Stomach (tissue), 9 donors: ENCODE results near the gene MARCHF2. TPM values are rescaled to one million over a fixed set of nuclear protein-coding genes. Genes with fewer than 3 reads are reported as not detected.

Experiments used
- DNase-seq, 2 donors: peaks; one replicate each; pipeline versions ENCODE4 v3.0.0 to v3.0.0-alpha.2; 2013 to 2019
- H3K27ac ChIP-seq, 5 donors: fragments of 200-600 bp in 4 of 5; sonication (generic) in 4 of 5; one replicate each; pipeline ENCODE4 v1.5.1; 2013 to 2019; ENCODE audit warnings: mild to moderate bottlenecking in 1 of 5, moderate library complexity in 1 of 5
- H3K27me3 ChIP-seq, 3 donors: fragments of 200-600 bp; sonication (generic); one replicate each; pipeline ENCODE4 v1.5.1; 2017 to 2019; ENCODE audit warnings: mixed run types in 1 of 3
- H3K36me3 ChIP-seq, 4 donors: fragments of 200-600 bp; sonication (generic); 1 replicate in 3 of 4; 2 replicates in 1 of 4; pipeline ENCODE4 v1.5.1; 2016 to 2019
- H3K4me1 ChIP-seq, 4 donors: fragments of 200-600 bp; sonication (generic); one replicate each; pipeline ENCODE4 v1.5.1; 2016 to 2019
- H3K4me3 ChIP-seq, 4 donors: fragments of 200-600 bp; sonication (generic) in 3 of 4; one replicate each; pipeline ENCODE4 v1.5.1; 2016 to 2019; ENCODE audit warnings: mild to moderate bottlenecking in 1 of 4
- H3K9me3 ChIP-seq, 4 donors: fragments of 200-600 bp; sonication (generic); one replicate each; pipeline ENCODE4 v1.5.1; 2016 to 2019
- EP300 ChIP-seq: sonication (generic); formaldehyde crosslinking; IDR thresholded peaks from one replicate; pipeline ENCODE4 v1.6.1; 2017; ENCODE audit warnings: antibody characterized with exemption
- POLR2A ChIP-seq, 4 donors: fragments of 450-650 bp; IDR thresholded peaks; one replicate each; pipeline ENCODE4 v1.6.1; 2016; ENCODE audit warnings: antibody characterized with exemption in 4 of 4, control low read depth in 2 of 4, mild to moderate bottlenecking in 1 of 4, moderate library complexity in 1 of 4
- POLR2AphosphoS5 ChIP-seq, 3 donors: sonication (generic); formaldehyde crosslinking; IDR thresholded peaks; one replicate each; pipeline ENCODE4 v1.6.1; 2016; ENCODE audit warnings: antibody characterized with exemption in 3 of 3
- WGBS, 5 donors: extraction: QIAGEN DNeasy Blood & Tissue Kit in 3 of 5; methylation state at CpG; one replicate each; pipeline versions ENCODE4 v1.1.5 to v1.1.7; 2013 to 2018; 5-methylcytosine and 5-hydroxymethylcytosine counted together
- intact Hi-C: fragments of 100-400 bp; cut with DNase I; formaldehyde crosslinking; loops from one replicate; pipeline ENCODE4 v1.15.1; 2023; ENCODE audit warnings: low total_unique reads
- polyA plus RNA-seq, 3 donors: library from polyadenylated mRNA; stranded (reverse); fragments of 200-250 nt; gene quantifications; one replicate each; pipeline ENCODE4 v1.2.3, GENCODE V29; 2013
- total RNA-seq, 5 donors: library from RNA; depleted of rRNA; stranded (reverse); fragments of >200 nt; gene quantifications; one replicate each; pipeline versions ENCODE4 v1.1.0 to v1.2.3, GENCODE V29; 2014 to 2016
- TF ChIP-seq, protein P1 (sequence below), 7 experiments: fragments of 450-650 bp in 4 of 7; fragments of 200-600 bp in 3 of 7; sonication (generic) in 3 of 7; IDR thresholded peaks; one replicate each; pipeline ENCODE4 v1.5.1; 2016 to 2019; ENCODE audit warnings: antibody characterized with exemption in 7 of 7, control low read depth in 2 of 7, mild to moderate bottlenecking in 1 of 7
- donor health status: healthy with polysubstance abuse.
- donor health status: Bipolar disorder and iron deficiency.
- donor health status: healthy.

Gene MARCHF2
- total and polyA plus RNA-seq, 8 donors = 23.5 to 98.2 (median 35.8) TPM

DNA sequence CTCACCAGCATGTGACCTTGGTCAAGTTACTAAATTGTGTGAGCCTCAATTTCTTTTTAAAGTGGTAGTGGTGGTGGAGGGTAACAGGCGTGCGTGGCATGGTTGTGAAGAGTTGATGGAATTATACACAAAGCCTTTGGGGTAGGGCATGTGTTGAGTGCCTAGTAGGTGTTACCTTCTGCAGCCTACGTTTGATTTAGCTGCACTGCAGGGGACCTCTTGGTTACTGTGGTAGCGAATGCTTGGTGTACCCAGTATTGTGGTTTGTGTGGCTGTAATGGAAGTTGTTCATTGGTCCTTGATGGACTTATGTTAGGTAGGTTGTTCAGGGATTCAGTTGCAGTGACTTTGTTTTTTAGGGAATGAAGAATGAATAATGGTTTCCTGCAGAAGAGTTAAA lies 64.8 kb downstream of the MARCHF2 start:
- no peaks in the 10 kb centered on the region for H3K27me3 ChIP-seq
- TF ChIP-seq POLR2AphosphoS5 (IDR thresholded peaks at IDR 0.05) (no peak), POLR2A (IDR thresholded peaks at IDR 0.05) (no peak), EP300 (no peak)
- TF ChIP-seq, protein P1, sequence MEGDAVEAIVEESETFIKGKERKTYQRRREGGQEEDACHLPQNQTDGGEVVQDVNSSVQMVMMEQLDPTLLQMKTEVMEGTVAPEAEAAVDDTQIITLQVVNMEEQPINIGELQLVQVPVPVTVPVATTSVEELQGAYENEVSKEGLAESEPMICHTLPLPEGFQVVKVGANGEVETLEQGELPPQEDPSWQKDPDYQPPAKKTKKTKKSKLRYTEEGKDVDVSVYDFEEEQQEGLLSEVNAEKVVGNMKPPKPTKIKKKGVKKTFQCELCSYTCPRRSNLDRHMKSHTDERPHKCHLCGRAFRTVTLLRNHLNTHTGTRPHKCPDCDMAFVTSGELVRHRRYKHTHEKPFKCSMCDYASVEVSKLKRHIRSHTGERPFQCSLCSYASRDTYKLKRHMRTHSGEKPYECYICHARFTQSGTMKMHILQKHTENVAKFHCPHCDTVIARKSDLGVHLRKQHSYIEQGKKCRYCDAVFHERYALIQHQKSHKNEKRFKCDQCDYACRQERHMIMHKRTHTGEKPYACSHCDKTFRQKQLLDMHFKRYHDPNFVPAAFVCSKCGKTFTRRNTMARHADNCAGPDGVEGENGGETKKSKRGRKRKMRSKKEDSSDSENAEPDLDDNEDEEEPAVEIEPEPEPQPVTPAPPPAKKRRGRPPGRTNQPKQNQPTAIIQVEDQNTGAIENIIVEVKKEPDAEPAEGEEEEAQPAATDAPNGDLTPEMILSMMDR (IDR thresholded peaks at IDR 0.05) = no peak
- H3K9me3 ChIP-seq = no peaks in the 10 kb centered on the region
- no peak overlapping the region for H3K27ac ChIP-seq
- WGBS, 5 donors = 53 to 77% (median 70%) methylated on average over 4 of the region's 4 CpGs
- peaks cover 11 to 59% (median 37%) of the 10 kb centered on the region in 4 donors for H3K4me1 ChIP-seq
- DNase-seq = no peak
- intact Hi-C loops = no loop called here
- no peak overlapping the region for H3K4me3 ChIP-seq
- peaks cover 52 to 97% (median 92%) of the 10 kb centered on the region in 4 donors for H3K36me3 ChIP-seq

DNA sequence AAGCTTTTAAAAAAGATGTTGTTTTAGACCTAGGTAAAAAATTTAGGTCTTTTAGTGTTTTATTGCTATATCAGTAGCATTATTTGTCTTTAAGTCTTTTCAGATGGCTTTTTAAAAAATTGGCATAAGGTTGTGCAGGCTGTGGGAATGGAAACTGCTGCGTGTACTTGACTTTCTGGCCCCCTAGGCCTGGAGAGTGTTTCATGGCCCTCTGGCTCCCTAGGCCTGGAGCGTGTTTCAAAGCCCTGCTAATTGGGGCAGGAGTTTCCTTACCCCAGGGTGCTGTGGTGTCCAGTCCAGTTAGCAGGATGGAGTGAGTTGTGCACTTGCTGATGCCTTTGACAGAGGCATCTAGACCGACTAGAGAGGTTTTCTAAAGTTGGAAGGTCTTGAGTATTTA lies 65.5 kb downstream of the MARCHF2 start:
- TF ChIP-seq, protein P1 (IDR thresholded peaks at IDR 0.05) = no peak
- TF ChIP-seq POLR2AphosphoS5 (IDR thresholded peaks at IDR 0.05) = no peak
- no peak for TF ChIP-seq POLR2A (IDR thresholded peaks at IDR 0.05)
- no peak for TF ChIP-seq EP300

DNA sequence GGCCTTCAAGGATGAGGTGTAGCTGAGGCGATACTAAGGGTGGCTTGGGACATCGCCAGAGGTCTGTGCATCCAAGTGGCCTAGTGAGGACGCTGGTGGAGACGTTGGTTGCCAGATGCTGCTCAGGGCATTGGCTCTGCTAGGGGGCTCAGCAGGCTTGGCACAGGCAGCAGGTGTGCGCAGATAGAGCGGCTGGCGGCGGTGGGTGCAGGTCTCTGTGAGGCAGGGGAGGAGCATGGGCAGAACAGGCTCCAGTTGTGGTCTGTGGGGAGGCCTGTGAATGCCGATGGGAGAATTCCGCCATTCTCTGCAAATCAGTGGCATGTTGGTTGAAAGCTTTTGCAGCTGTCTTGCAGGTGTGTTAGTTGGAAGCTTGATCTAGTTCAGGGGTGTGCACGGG lies 68.1 kb downstream of the MARCHF2 start:
- no peak for DNase-seq
- intact Hi-C loops = no loop called here
- H3K9me3 ChIP-seq = no peaks in the 10 kb centered on the region
- H3K27ac ChIP-seq = peak overlapping the region in 3 of 5 donors; percentile 7 to 46 (median 16)
- no peaks in the 10 kb centered on the region for H3K27me3 ChIP-seq
- no peak overlapping the region for H3K4me3 ChIP-seq
- TF ChIP-seq EP300 (no peak), POLR2AphosphoS5 (IDR thresholded peaks at IDR 0.05) (no peak), POLR2A (IDR thresholded peaks at IDR 0.05) (no peak)
- TF ChIP-seq, protein P1 (IDR thresholded peaks at IDR 0.05) = no peak
- peaks cover 45 to 97% (median 92%) of the 10 kb centered on the region in 4 donors for H3K36me3 ChIP-seq
- WGBS, 5 donors = 56 to 79% (median 70%) methylated on average over 11 of the region's 11 CpGs
- H3K4me1 ChIP-seq = peaks cover 11 to 82% (median 43%) of the 10 kb centered on the region in 4 donors

More for the DNA sequence above, 65.5 kb downstream of the MARCHF2 start:
- Histone ChIP-seq H3K4me1 (peaks cover 11 to 66% (median 39%) of the 10 kb centered on the region in 4 donors), H3K4me3 (no peak overlapping the region), H3K27ac (no peak overlapping the region), H3K9me3 (no peaks in the 10 kb centered on the region), H3K36me3 (peaks cover 49 to 97% (median 92%) of the 10 kb centered on the region in 4 donors), H3K27me3 (no peaks in the 10 kb centered on the region)
- WGBS, 5 donors = 62 to 76% (median 62%) methylated on average over 3 of the region's 3 CpGs
- intact Hi-C loops = no loop called here
- DNase-seq = no peak

DNA sequence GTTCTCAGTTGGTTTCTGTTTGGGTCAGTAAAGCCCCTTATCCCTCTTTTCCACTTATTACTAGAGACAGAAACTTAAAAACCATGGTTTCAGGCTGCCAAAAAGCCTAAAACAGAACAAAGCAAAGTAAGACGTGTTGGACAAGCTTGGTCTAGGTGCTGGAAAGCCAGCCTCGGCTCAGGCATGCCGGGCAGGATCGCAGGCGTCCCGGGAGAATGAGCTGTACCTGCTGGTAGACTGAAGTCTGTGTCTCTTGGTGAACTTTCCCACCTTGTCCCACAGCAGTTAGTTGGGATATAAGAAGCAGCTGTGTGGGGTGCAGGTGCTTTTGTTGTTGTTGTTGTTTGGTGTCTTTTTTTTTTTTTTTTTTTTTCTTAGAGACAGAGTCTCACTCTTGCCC lies 68.5 kb downstream of the MARCHF2 start:
- H3K9me3 ChIP-seq = no peaks in the 10 kb centered on the region
- H3K27ac ChIP-seq = peak overlapping the region in 1 of 5 donors; percentile 46
- peaks cover 11 to 82% (median 42%) of the 10 kb centered on the region in 4 donors for H3K4me1 ChIP-seq
- intact Hi-C loops = no loop called here
- TF ChIP-seq, protein P1 (IDR thresholded peaks at IDR 0.05) = no peak
- no peak for TF ChIP-seq POLR2AphosphoS5 (IDR thresholded peaks at IDR 0.05)
- TF ChIP-seq POLR2A (IDR thresholded peaks at IDR 0.05) = no peak
- no peak for TF ChIP-seq EP300
- H3K4me3 ChIP-seq = no peak overlapping the region
- WGBS, 5 donors = 60 to 78% (median 72%) methylated on average over 6 of the region's 6 CpGs
- no peak for DNase-seq
- H3K27me3 ChIP-seq = no peaks in the 10 kb centered on the region
- H3K36me3 ChIP-seq = peaks cover 45 to 97% (median 92%) of the 10 kb centered on the region in 4 donors
